SK-N-MC (cell line): Measurements from ENCODE around the gene PIGQ.

Experiments used
- EZH2 ChIP-seq: fragments of 200-600 bp; sonication (generic); IDR thresholded peaks from one replicate; pipeline ENCODE4 v1.6.1; 2017; ENCODE audit warnings: antibody characterized with exemption
- POLR2AphosphoS5 ChIP-seq: IDR thresholded peaks from 2 replicates; pipeline ENCODE4 v1.6.1; 2012; ENCODE audit warnings: mild to moderate bottlenecking, low read depth, low read length, borderline replicate concordance

DNA sequence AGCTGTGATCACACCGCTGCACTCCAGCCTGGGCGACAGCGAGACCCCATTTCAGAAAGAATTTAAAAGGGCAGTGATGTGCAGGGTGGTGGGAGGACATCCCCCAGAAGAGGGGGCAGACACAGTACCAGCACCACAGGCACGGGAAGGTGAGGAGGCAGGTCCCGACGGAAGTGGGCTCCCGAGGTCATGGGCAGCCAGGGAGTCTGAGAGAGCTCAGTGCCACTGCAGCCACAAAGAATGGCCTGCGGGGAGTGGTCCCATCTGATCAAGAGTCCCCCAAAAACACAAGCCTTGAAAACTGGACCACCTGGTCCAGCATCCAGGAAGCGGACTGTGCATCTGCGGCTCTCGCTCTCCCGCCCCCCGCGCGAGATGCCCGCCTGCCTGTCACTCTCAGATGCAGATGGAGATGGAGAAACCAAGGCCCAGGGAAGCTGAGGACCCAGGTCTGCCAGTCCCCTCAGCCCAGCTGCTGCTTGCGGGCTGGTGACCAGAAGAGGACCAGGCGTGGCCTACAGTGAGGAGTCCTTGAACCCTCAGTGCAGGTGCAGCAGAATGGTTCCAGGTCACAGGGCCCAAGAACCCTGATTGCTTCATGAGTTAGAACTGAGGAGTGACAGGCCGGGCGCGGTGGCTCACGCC lies 46.5 kb upstream of the PIGQ start:
- TF ChIP-seq EZH2 = no peak
- no peak; the same call in 1 of the 2 replicates for TF ChIP-seq POLR2AphosphoS5
